GM21423 (cell line): ENCODE measurements around the gene MXI1.

Source experiments
- ATAC-seq: cut with Tn5 transposase; IDR thresholded peaks from one replicate; pipeline ENCODE4 v1.9.1; 2021; ENCODE audit warnings: mild to moderate bottlenecking, moderate library complexity; ENCODE audit not compliant: unreplicated experiment

The MXI1 gene

GRCh38 chr10:110273474-110273873 is 66.1 kb downstream of the MXI1 start:
- no peak for ATAC-seq

GRCh38 chr10:110274072-110274627 is 66.7 kb downstream of the MXI1 start:
- ATAC-seq, result no peak

- ATAC-seq, result no peak
These were observed 67.2 kb downstream of the MXI1 start for GRCh38 chr10:110274647-110275046.

- ATAC-seq, result no peak
These were observed 67.8 kb downstream of the MXI1 start for GRCh38 chr10:110275128-110275729.

GRCh38 chr10:110276603-110277002 is 69.2 kb downstream of the MXI1 start:
- no peak for ATAC-seq

GRCh38 chr10:110277591-110277990 is 70.2 kb downstream of the MXI1 start:
- ATAC-seq, result no peak

- no peak for ATAC-seq
These were observed 71.4 kb downstream of the MXI1 start for GRCh38 chr10:110278562-110279406.

- no peak for ATAC-seq
These were observed 72.1 kb downstream of the MXI1 start for GRCh38 chr10:110279407-110279986.

GRCh38 chr10:110284262-110284661 is 76.9 kb downstream of the MXI1 start:
- no peak for ATAC-seq

- ATAC-seq, result no peak
These were observed 78.1 kb downstream of the MXI1 start for GRCh38 chr10:110285501-110285900.

- ATAC-seq, result no peak
These were observed 79.4 kb downstream of the MXI1 start for GRCh38 chr10:110286841-110287240.

GRCh38 chr10:110296966-110297365 is 89.6 kb downstream of the MXI1 start:
- no peak for ATAC-seq

GRCh38 chr10:110300486-110300986 is 93.1 kb downstream of the MXI1 start:
- ATAC-seq, result no peak

- no peak for ATAC-seq
These were observed 96.3 kb downstream of the MXI1 start for GRCh38 chr10:110303681-110304080.

- peak; percentile 42 for ATAC-seq
These were observed 97.0 kb downstream of the MXI1 start for GRCh38 chr10:110304394-110304779.

- peak; percentile 87 for ATAC-seq
These were observed 97.5 kb downstream of the MXI1 start, which contains the start of gene SMNDC1 for GRCh38 chr10:110304780-110305421. Gene SMNDC1 (minus strand): TSS chr10:110304920. CDS start chr10:110303587, 1,333 bp downstream.

GRCh38 chr10:110305767-110306451 is 98.5 kb downstream of the MXI1 start:
- peak; percentile 41 for ATAC-seq

GRCh38 chr10:110306452-110306768 is 99.0 kb downstream of the MXI1 start:
- ATAC-seq, result no peak

GRCh38 chr10:110307805-110308204 is 100.4 kb downstream of the MXI1 start:
- no peak for ATAC-seq

- no peak for ATAC-seq
These were observed 103.3 kb downstream of the MXI1 start for GRCh38 chr10:110310741-110311140.
